Lung (tissue), 12 donors: ENCODE measurements around the gene EFCC1. TPM values are rescaled to one million over a fixed set of nuclear protein-coding genes. Genes with fewer than 3 reads are reported as not detected.

ENCODE experiments used
- ATAC-seq: fragments of 200-7000 bp; cut with Tn5 transposase; one replicate; pipeline ENCODE4 v1.9.1; 2020; ENCODE audit warnings: moderate number of reproducible peaks; ENCODE audit not compliant: insufficient read depth, low FRiP score
- DNase-seq, 3 donors: peaks; one replicate each; pipeline ENCODE4 v3.0.0-alpha.2; 2013 to 2017
- H3K27ac ChIP-seq, 2 donors: one replicate each; pipeline ENCODE4 v1.5.1; 2013; ENCODE audit warnings: mild to moderate bottlenecking in 2 of 2, moderate library complexity in 2 of 2, control low read depth in 1 of 2, inconsistent platforms in 1 of 2, low read depth in 1 of 2, low read length in 1 of 2
- H3K27me3 ChIP-seq, 3 donors: one replicate each; pipeline ENCODE4 v1.5.1; 2013; ENCODE audit warnings: low read length in 2 of 3; ENCODE audit not compliant: control insufficient read depth in 3 of 3, insufficient read depth in 3 of 3
- H3K36me3 ChIP-seq, 4 donors: one replicate each; pipeline ENCODE4 v1.5.1; 2013; ENCODE audit warnings: low read length in 4 of 4, mild to moderate bottlenecking in 1 of 4, moderate library complexity in 1 of 4; ENCODE audit not compliant: control insufficient read depth in 4 of 4, insufficient read depth in 4 of 4
- H3K4me1 ChIP-seq, 5 donors: one replicate each; pipeline ENCODE4 v1.5.1; 2013; ENCODE audit warnings: low read length in 5 of 5, mild to moderate bottlenecking in 2 of 5, moderate library complexity in 1 of 5; ENCODE audit not compliant: control insufficient read depth in 5 of 5, insufficient read depth in 5 of 5
- H3K4me3 ChIP-seq: one replicate; pipeline ENCODE4 v1.5.1; 2013; ENCODE audit warnings: mild to moderate bottlenecking, control low read depth, moderate library complexity
- H3K9ac ChIP-seq, 2 donors: one replicate each; pipeline ENCODE4 v1.5.1; 2013; ENCODE audit warnings: low read length in 2 of 2, control low read depth in 1 of 2; ENCODE audit not compliant: insufficient read depth in 1 of 2
- H3K9me3 ChIP-seq, 4 donors: one replicate each; pipeline ENCODE4 v1.5.1; 2013; ENCODE audit warnings: low read length in 3 of 4, mild to moderate bottlenecking in 1 of 4, moderate library complexity in 1 of 4; ENCODE audit not compliant: control insufficient read depth in 4 of 4, insufficient read depth in 3 of 4
- WGBS, 2 donors: extraction: QIAGEN DNeasy Blood & Tissue Kit; methylation state at CpG; one replicate each; pipeline ENCODE4 v1.1.7; 2013; 5-methylcytosine and 5-hydroxymethylcytosine counted together
- polyA plus RNA-seq, 2 donors: library from polyadenylated mRNA; stranded (reverse); fragments of 200-250 nt; gene quantifications; one replicate each; pipeline ENCODE4 v1.2.1, GENCODE V29; 2013
- total RNA-seq, 2 donors: library from RNA; depleted of rRNA in 1 of 2; stranded (reverse); fragments of >200 nt in 1 of 2; gene quantifications; one replicate each; pipeline ENCODE4 v1.2.1, GENCODE V29; 2014 to 2021
- TF ChIP-seq, protein P1 (sequence below): IDR thresholded peaks from 2 replicates; pipeline ENCODE4 v1.5.1; 2012; ENCODE audit warnings: mild to moderate bottlenecking; ENCODE audit errors: control extremely low read depth, extremely low read depth
- donor health status: control.
- donor health status: control.
- donor health status: Bipolar disorder and iron deficiency.
- donor health status: healthy.
- donor health status: DM: yes; HTN: yes; CAD: no.

The EFCC1 gene
- total and polyA plus RNA-seq, 4 donors, result 3.2 to 10.0 (median 6.3) TPM

DNA sequence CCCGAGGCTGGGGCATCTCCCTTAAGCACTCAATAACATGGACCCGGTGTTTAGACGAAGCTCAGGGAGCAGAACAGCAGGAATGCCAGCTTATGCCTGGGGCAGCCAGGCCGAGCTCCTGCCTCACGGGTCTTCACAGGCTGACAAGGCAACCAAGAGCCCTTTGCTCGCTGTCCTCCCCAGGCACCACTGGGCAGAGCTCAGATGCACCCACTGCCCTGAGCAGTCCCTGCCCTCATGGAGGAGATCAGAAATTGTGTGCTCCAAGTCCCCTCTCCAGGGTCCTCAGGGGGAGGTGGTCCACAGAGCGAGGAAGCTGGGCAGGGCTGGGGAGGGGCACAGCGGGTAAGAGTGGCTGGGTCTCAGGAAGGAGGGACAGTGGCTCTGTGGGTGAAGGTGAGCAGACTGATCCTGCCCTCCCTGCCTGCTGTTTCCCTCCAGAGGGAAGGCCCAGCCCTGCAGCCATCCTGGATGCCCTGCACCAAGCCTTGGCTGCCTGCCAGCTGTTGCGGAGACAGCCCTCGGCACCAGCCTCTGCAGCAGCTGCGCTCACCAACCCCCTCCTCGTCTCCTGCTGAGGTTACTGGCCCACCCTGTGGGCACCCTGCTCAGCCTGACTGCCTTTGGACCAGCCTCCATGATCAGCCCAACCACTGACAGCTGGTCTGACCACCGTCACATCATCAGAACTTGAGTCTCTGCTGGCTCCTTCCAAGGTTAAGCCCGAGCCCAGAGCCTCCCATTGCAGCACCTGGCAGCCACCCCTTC lies 38.4 kb downstream of the EFCC1 start:
- Histone ChIP-seq H3K27ac (no peak overlapping the region), H3K4me3 (no peak overlapping the region), H3K27me3 (no peaks in the 10 kb centered on the region), H3K36me3 (peaks cover 0 to 9% (median 2%) of the 10 kb centered on the region in 4 donors), H3K9ac (no peak overlapping the region), H3K4me1 (peaks cover 0 to 8% (median 0%) of the 10 kb centered on the region in 5 donors), H3K9me3 (no peaks in the 10 kb centered on the region)
- TF ChIP-seq, protein P1, sequence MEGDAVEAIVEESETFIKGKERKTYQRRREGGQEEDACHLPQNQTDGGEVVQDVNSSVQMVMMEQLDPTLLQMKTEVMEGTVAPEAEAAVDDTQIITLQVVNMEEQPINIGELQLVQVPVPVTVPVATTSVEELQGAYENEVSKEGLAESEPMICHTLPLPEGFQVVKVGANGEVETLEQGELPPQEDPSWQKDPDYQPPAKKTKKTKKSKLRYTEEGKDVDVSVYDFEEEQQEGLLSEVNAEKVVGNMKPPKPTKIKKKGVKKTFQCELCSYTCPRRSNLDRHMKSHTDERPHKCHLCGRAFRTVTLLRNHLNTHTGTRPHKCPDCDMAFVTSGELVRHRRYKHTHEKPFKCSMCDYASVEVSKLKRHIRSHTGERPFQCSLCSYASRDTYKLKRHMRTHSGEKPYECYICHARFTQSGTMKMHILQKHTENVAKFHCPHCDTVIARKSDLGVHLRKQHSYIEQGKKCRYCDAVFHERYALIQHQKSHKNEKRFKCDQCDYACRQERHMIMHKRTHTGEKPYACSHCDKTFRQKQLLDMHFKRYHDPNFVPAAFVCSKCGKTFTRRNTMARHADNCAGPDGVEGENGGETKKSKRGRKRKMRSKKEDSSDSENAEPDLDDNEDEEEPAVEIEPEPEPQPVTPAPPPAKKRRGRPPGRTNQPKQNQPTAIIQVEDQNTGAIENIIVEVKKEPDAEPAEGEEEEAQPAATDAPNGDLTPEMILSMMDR, result no peak
- ATAC-seq (no peak), DNase-seq (peak in 2 of 3 donors; percentile 26 to 56)
- WGBS, 2 donors, result 62% methylated on average over 13 to 14 of the region's 14 CpGs

GRCh38 chr3:129040039-129040336 lies 38.9 kb downstream of the EFCC1 start:
- ATAC-seq, result no peak
- 80 to 87% methylated on average over 3 of the region's 3 CpGs for WGBS, 2 donors
- Histone ChIP-seq H3K27me3 (no peaks in the 10 kb centered on the region), H3K4me3 (no peak overlapping the region), H3K36me3 (peaks cover 0 to 9% (median 2%) of the 10 kb centered on the region in 4 donors), H3K9ac (no peak overlapping the region), H3K9me3 (no peaks in the 10 kb centered on the region), H3K27ac (no peak overlapping the region), H3K4me1 (peaks cover 0 to 8% (median 0%) of the 10 kb centered on the region in 5 donors)
- no peak for DNase-seq
- TF ChIP-seq, protein P1, result no peak

DNA sequence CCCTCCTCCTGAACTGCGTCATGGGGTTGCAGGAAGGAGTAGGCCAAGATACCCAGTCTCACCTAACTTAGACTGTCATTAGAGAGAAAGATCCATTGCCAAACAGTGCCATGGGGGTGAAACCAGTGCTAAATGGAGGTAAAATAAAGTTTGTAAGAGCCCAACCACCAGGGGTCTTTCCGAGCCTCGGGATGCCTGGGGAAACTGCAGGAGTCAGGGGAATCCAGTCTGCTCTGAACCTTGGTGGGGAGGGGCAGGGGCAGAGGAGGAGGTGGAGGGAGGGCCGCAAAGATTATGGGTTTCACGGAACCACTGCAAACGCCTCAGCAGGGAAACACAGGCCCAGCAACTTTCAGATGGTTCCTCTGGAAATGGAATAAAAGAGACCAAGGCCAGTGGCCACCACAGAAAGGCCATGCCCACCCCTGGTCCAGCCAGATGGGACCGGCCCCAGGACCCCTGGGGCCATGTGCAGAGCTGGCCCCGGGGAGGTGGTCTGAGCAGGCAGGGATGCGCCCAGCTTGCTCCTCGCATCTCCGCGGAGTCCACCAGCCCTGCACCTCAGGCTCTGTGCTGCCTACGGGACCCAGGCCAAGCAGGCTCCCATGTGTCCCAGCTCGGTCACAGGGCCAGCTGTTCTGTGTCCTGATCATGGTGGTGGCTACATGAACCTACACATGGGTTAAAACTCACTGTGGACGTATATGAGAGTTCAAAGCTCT lies 39.6 kb downstream of the EFCC1 start:
- H3K27ac ChIP-seq, result no peak overlapping the region
- no peak for DNase-seq
- no peaks in the 10 kb centered on the region for H3K9me3 ChIP-seq
- H3K9ac ChIP-seq, result no peak overlapping the region
- peaks cover 0 to 4% (median 0%) of the 10 kb centered on the region in 3 donors for H3K27me3 ChIP-seq
- peaks cover 0 to 7% (median 1%) of the 10 kb centered on the region in 4 donors for H3K36me3 ChIP-seq
- no peak overlapping the region for H3K4me3 ChIP-seq
- ATAC-seq, result no peak
- TF ChIP-seq, protein P1, result no peak
- WGBS, 2 donors, result 91 to 97% methylated on average over 15 of the region's 15 CpGs
- H3K4me1 ChIP-seq, result peaks cover 0 to 8% (median 0%) of the 10 kb centered on the region in 5 donors
